GM10248 (cell line): ENCODE results near the gene COX7B.

Experiments
- CTCF ChIA-PET: fragments of 300-600 bp; sonication (Branson Sonifier 250); formaldehyde crosslinking; extraction: SDS; loops from one replicate; lab custom pipeline; 2021; ENCODE audit warnings: antibody characterized with exemption; lab: Yijun Ruan, JAX
- POLR2A ChIA-PET: fragments of 350-650 bp; sonication (Branson Sonifier 250); formaldehyde crosslinking; extraction: SDS; loops from one replicate; lab custom pipeline; 2020; ENCODE audit warnings: antibody characterized with exemption; lab: Yijun Ruan, JAX
- DNase-seq: peaks from one replicate; pipeline ENCODE4 v3.0.0; 2012; ENCODE audit errors: extremely low spot score
- CTCF ChIP-seq: IDR thresholded peaks from 2 replicates; pipeline ENCODE4 v1.5.1; 2012; ENCODE audit warnings: mild to moderate bottlenecking, low read depth; ENCODE audit errors: extremely low read depth, missing control alignments, control extremely low read depth

The COX7B gene

GRCh38 chrX:77953302-77953701 is 54.0 kb downstream of the COX7B start:
- DNase-seq = no peak
- no peak for TF ChIP-seq CTCF
- CTCF ChIA-PET = interaction anchor here (0.9 to 1.1 kb wide), 2 partner anchors 10 to 17 kb away, joined by 3 read pairs; no protein-coding TSS in a partner anchor
- POLR2A ChIA-PET = no interaction called here

- CTCF ChIA-PET = interaction anchor here (0.9 to 1.1 kb wide), 2 partner anchors 10 to 18 kb away, joined by 3 read pairs; no protein-coding TSS in a partner anchor
- no peak for DNase-seq
- no peak for TF ChIP-seq CTCF
- POLR2A ChIA-PET = no interaction called here
Observed at GRCh38 chrX:77953708-77954107, 54.4 kb downstream of the COX7B start.
